Tibial nerve (tissue), 4 donors: ENCODE results near the gene PTPRD. TPM values are rescaled to one million over a fixed set of nuclear protein-coding genes. Genes with fewer than 3 reads are reported as not detected.

Experiments used
- DNase-seq, 2 donors: peaks; one replicate each; pipeline ENCODE4 v3.0.0-alpha.2; 2019; ENCODE audit warnings: low spot score in 2 of 2
- H3K27ac ChIP-seq, 4 donors: fragments of 200-600 bp; sonication (generic) in 3 of 4; one replicate each; pipeline ENCODE4 v1.5.1; 2017 to 2019; ENCODE audit warnings: mild to moderate bottlenecking in 1 of 4
- H3K27me3 ChIP-seq, 2 donors: fragments of 200-600 bp; sonication (generic) in 1 of 2; one replicate each; pipeline versions ENCODE4 v1.5.1 to v1.6.0; 2017 to 2019
- H3K36me3 ChIP-seq, 3 donors: fragments of 200-600 bp; sonication (generic); one replicate each; pipeline ENCODE4 v1.5.1; 2018 to 2019
- H3K4me1 ChIP-seq, 4 donors: fragments of 200-600 bp; sonication (generic) in 3 of 4; one replicate each; pipeline ENCODE4 v1.5.1; 2017 to 2019
- H3K4me3 ChIP-seq, 4 donors: fragments of 200-600 bp; sonication (generic) in 3 of 4; one replicate each; pipeline ENCODE4 v1.5.1; 2017 to 2019; ENCODE audit warnings: mild to moderate bottlenecking in 1 of 4, moderate library complexity in 1 of 4
- H3K9me3 ChIP-seq, 4 donors: fragments of 200-600 bp; sonication (generic) in 3 of 4; one replicate each; pipeline ENCODE4 v1.5.1; 2017 to 2019
- CTCF ChIP-seq, 5 experiments: fragments of 200-600 bp in 3 of 5; fragments of 450-650 bp in 2 of 5; sonication (generic) in 3 of 5; IDR thresholded peaks; one replicate each; pipeline ENCODE4 v1.5.1; 2016 to 2019; ENCODE audit warnings: antibody characterized with exemption in 5 of 5, mild to moderate bottlenecking in 3 of 5, moderate library complexity in 2 of 5
- EP300 ChIP-seq, 2 donors: sonication (generic); formaldehyde crosslinking; IDR thresholded peaks; one replicate each; pipeline ENCODE4 v1.6.1; 2017; ENCODE audit warnings: antibody characterized with exemption in 2 of 2, mild to moderate bottlenecking in 1 of 2
- POLR2A ChIP-seq, 2 donors: fragments of 450-650 bp; IDR thresholded peaks; one replicate each; pipeline ENCODE4 v1.6.1; 2017; ENCODE audit warnings: antibody characterized with exemption in 2 of 2, mild to moderate bottlenecking in 2 of 2, moderate library complexity in 2 of 2
- WGBS, 2 donors: methylation state at CpG; one replicate each; pipeline ENCODE4 v1.1.5; 2018; 5-methylcytosine and 5-hydroxymethylcytosine counted together
- total RNA-seq, 4 donors: library from RNA; depleted of rRNA; stranded (reverse); fragments of >200 nt; gene quantifications; one replicate each; pipeline ENCODE4 v1.1.0, GENCODE V29; 2016

Gene PTPRD
- total RNA-seq, 4 donors from 2014 or later = 1.7 to 13.2 (median 5.1) TPM

GRCh38 chr9:8784838-8785237, 1828.0 kb downstream of the PTPRD start:
- Histone ChIP-seq H3K4me1 (peaks cover 0 to 18% (median 0%) of the 10 kb centered on the region in 4 donors), H3K9me3 (no peaks in the 10 kb centered on the region), H3K4me3 (no peak overlapping the region), H3K27ac (no peak overlapping the region), H3K36me3 (no peaks in the 10 kb centered on the region), H3K27me3 (no peaks in the 10 kb centered on the region)
- DNase-seq = no peak
- TF ChIP-seq CTCF (IDR thresholded peaks at IDR 0.05) = no peak
- no peak for TF ChIP-seq POLR2A (IDR thresholded peaks at IDR 0.05)
- TF ChIP-seq EP300 (IDR thresholded peaks at IDR 0.05) = no peak
- WGBS, 2 donors = 40 to 46% methylated on average over 2 of the region's 2 CpGs

- TF ChIP-seq CTCF (IDR thresholded peaks at IDR 0.05) (no peak), POLR2A (IDR thresholded peaks at IDR 0.05) (no peak), EP300 (IDR thresholded peaks at IDR 0.05) (no peak)
- Histone ChIP-seq H3K27me3 (no peaks in the 10 kb centered on the region), H3K27ac (no peak overlapping the region), H3K36me3 (no peaks in the 10 kb centered on the region), H3K4me1 (peaks cover 0 to 18% (median 0%) of the 10 kb centered on the region in 4 donors), H3K9me3 (no peaks in the 10 kb centered on the region), H3K4me3 (no peak overlapping the region)
- DNase-seq = no peak
- 56 to 59% methylated on average over 6 of the region's 6 CpGs for WGBS, 2 donors
These were observed 1828.9 kb downstream of the PTPRD start for GRCh38 chr9:8783941-8784340.

GRCh38 chr9:8782237-8782636, 1830.6 kb downstream of the PTPRD start:
- Histone ChIP-seq H3K36me3 (no peaks in the 10 kb centered on the region), H3K27ac (no peak overlapping the region), H3K4me1 (peaks cover 0 to 18% (median 0%) of the 10 kb centered on the region in 4 donors), H3K4me3 (no peak overlapping the region), H3K9me3 (no peaks in the 10 kb centered on the region), H3K27me3 (no peaks in the 10 kb centered on the region)
- TF ChIP-seq CTCF (IDR thresholded peaks at IDR 0.05) (no peak), POLR2A (IDR thresholded peaks at IDR 0.05) (no peak), EP300 (IDR thresholded peaks at IDR 0.05) (no peak)
- 97% methylated on average over 5 of the region's 5 CpGs for WGBS, 2 donors
- DNase-seq = no peak

GRCh38 chr9:8781458-8781857, 1831.3 kb downstream of the PTPRD start:
- 42 to 64% methylated on average over 1 of the region's 1 CpG for WGBS, 2 donors
- Histone ChIP-seq H3K4me3 (no peak overlapping the region), H3K36me3 (no peaks in the 10 kb centered on the region), H3K9me3 (no peaks in the 10 kb centered on the region), H3K27me3 (no peaks in the 10 kb centered on the region), H3K4me1 (peaks cover 0 to 18% (median 0%) of the 10 kb centered on the region in 4 donors), H3K27ac (no peak overlapping the region)
- no peak for DNase-seq
- TF ChIP-seq CTCF (IDR thresholded peaks at IDR 0.05) (no peak), EP300 (IDR thresholded peaks at IDR 0.05) (no peak), POLR2A (IDR thresholded peaks at IDR 0.05) (no peak)

- DNase-seq = no peak
- Histone ChIP-seq H3K4me1 (peaks cover 0 to 11% (median 0%) of the 10 kb centered on the region in 4 donors), H3K4me3 (no peak overlapping the region), H3K27ac (no peak overlapping the region), H3K36me3 (no peaks in the 10 kb centered on the region), H3K27me3 (no peaks in the 10 kb centered on the region), H3K9me3 (no peaks in the 10 kb centered on the region)
- WGBS, 2 donors = 75 to 94% methylated on average over 3 of the region's 3 CpGs
- TF ChIP-seq POLR2A (IDR thresholded peaks at IDR 0.05) (no peak), CTCF (IDR thresholded peaks at IDR 0.05) (no peak), EP300 (IDR thresholded peaks at IDR 0.05) (no peak)
These were observed 1832.4 kb downstream of the PTPRD start for GRCh38 chr9:8780386-8780785.
